Femur (tissue), 1 donor: ENCODE data around the gene EAPP.
"Not testable (repeated sequence)": the region's sequence is repeated elsewhere in the genome, so short reads cannot be mapped to it uniquely, and the experiment has no call there.

Experiments
- DNase-seq: peaks from one replicate; pipeline ENCODE4 v3.0.0-alpha.2; 2017

The EAPP gene

DNA sequence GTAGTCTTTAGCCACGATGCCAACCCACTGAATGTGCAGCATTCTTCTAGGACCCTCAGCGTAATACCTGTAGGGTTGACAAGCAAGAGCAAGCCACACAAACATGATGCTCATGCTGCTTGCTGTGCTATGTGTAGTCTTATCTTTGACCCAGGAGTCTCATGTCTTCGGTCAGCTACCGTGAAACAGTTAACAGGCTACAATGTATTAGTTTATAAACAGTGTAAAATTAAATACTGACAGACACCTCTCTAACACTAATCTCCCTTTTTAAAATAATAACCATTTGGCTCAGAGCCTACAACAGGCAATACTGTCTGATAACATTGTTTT is 1.9 kb downstream of the EAPP start:
- no peak for DNase-seq

DNA sequence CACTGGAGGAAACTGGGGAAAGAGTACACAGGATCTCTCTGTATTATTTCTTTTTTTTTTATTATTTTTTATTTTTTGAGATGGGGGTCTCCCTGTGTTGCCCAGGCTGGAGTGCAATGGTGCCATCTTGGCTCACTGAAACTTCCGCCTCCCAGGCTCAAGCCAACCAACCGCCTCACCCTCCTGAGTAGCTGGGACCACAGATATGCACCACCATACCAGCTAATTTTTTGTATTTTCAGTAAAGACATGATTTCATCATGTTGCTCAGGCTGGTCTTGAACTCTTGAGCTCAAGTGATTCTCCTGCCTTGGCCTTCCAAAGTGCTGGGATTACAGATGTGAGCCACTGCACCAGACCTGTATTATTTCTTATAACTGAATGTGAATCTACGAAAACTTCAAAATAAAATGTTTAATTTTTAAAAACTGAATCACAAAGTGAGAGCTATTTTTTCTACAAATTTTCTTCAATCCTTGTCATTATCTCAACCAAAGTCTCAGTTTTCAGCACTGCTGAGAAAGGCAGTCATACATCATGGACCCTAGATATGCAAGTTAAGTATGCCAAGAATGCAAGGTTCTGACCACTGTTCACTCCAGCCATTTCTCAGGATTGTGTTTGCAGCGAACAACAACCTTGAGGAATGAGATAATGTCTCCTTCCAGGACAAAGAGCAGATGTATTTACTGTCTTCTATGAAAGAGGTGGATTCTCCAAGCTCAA is 2.4 kb downstream of the EAPP start:
- no peak for DNase-seq

DNA sequence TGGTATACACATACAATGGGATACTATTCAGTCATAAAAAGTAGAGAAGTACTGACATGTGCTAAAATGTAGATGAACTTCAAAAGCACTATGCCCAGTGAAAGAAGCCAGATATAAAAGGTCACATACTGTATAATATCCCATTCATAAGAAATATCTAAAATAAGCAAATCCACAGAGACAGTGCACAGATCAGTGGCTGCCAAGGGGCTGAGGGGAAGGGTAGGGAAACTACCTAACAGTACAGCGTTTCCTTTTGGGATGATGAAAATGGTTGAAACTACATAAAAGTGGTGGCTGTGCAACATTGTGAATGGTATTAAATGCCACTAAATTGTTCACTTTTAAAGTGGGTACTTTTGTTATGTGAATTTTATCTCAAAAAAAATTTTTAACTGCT is 11.9 kb downstream of the EAPP start:
- DNase-seq = no peak

DNA sequence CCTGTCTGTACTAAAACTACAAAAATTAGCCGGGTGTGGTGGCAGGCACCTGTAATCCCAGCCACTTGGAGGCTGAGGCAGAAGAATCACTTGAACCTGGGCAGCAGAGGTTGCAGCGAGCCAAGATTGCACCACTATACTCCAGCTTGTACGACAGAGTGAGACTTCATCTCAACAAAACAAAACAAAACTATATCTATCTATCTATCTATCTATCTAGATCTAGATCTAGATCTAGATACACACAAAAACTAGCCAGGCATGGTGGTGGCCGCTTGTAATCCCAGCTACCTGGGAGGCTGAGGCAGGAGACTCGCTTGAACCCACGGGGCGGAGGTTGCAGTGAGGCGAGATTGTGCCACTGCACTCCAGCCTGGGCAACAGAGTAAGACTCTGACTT is 15.3 kb downstream of the EAPP start:
- DNase-seq = not testable (repeated sequence)

DNA sequence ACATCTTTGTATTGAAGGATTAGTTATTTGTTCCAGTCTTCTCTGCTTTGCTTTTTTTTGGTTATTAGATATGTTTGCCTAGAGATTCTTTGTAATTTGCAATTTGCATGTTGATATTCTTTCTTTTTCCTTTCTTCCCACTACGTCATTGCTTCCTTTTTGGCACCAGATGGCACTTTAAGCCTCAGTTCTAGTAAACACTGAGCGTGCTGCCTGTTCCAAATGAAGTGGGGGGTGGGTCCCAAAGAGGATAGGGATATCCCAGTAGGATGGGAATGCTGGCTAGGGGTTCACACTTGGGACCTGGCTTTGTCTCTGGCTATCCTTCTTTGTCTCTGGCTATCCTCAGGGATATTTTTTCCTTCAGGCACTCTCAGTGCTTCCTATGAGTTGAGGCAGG is 17.0 kb downstream of the EAPP start:
- no peak for DNase-seq

DNA sequence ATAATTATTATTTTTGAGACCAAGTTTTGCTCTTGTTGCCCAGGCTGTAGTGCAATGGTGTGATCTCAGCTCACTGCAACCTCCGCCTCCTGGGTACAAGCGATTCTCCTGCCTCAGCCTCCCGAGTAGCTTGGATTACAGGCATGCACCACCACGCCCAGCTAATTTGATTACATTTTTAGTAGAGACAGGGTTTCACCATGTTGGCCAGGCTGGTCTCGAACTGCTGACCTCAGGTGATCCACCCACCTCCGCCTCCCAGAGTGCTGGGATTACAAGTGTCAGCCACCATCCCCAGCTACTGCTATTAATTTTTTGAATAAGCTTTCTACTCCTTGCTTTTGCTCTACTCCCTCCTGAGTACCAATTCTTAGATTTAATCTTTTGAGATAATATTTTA is 18.4 kb downstream of the EAPP start:
- DNase-seq = not testable (repeated sequence)

DNA sequence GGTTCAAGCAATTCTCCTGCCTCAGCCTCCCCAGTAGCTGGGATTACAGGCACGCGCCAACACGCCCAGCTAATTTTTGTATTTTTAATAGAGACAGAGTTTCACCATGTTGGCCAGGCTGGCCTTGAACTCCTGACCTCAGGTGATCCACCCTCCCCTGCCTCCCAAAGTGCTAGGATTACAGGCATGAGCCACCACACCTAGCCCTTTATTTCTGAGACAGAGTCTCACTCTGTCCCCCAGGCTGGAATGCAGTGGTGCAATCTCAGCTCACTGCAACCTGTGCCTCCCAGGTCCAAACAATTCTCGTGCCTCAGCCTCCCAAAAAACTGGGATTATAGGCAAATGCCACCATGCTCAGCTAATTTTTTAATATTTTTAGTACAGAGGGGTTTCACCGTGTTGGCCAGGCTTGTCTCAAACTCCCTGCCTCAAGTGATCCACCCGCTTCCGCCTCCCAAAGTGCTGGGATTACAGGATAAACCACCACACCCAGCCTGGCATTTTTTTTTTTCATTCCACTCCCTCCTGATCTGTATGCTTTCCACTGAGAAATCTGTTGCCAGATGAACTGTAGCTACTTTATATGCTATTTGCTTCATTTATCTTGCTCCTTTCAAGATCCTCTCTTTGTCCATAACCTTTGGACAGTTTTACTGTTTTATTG is 19.1 kb downstream of the EAPP start:
- not testable (repeated sequence) for DNase-seq

DNA sequence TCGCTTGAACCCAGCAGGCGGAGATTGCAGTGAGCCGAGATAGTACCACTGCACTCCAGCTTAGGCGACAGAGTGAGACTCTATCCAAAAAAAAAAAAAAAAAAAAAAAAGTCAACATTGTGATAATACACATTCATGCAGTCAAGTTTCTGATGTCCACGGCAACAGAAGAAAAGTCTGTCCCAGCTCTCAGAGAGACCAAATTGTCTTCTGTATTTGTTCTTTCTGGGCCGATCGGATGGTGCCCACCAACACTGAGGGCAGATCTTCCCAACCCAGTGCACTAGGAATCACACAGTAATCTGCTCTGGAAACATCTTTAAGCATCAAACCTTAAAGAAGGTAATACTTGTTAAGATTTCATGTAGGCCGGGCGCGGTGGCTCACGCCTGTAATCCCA is 31.6 kb downstream of the EAPP start:
- DNase-seq = no peak

DNA sequence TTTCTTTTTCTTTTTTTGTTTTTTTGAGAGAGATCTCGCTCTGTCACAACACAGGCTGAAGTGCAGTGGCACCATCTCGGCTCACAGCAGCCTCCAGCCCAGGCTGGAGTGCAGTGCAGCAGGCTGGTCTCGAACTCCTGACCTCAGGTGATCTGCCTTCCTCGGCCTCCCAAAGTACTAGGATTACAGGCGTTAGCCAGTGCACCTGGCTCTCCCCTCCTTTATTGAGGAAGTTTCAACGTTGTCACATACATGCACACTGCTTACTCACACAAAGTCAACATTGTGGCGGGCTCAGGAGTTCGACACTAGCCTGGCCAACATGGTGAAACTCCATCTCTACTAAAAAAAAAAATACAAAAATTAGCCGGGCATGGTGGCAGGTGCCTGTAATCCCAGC is 32.0 kb downstream of the EAPP start:
- no peak for DNase-seq

DNA sequence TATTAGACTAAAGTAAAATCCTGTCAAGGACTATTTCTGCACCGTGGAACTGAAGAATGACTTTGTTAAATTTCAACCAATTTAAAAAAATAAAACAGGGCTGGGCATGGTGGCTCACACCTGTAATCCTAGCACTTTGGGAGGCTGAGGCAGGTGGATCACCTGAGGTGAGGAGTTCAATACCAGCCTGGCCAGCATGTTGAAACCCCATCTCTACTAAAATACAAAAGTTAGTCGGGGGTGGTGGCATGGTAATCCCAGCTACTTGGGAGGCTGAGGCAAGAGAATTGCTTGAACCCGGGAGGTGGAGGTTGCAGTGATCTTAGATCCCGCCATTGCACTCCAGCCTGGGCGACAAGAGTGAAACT is 34.4 kb downstream of the EAPP start:
- not testable (repeated sequence) for DNase-seq

DNA sequence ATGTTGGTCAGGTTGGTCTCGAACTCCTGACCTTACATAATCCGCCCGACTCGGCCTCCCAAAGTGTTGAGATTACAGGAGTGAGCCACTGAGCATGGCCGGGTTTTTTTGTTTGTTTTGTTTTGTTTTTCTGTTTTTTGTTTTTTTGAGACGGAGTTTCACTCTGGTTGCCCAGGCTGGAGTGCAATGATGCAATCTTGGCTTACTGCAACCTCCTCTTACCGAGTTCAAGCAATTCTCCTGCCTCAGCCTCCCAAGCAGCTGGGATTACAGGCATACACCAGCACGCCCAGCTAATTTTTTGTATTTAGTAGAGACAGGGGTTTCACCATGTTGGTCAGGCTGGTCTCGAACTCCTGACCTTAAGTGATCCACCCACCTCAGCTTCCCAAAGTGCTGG is 35.5 kb downstream of the EAPP start:
- not testable (repeated sequence) for DNase-seq

DNA sequence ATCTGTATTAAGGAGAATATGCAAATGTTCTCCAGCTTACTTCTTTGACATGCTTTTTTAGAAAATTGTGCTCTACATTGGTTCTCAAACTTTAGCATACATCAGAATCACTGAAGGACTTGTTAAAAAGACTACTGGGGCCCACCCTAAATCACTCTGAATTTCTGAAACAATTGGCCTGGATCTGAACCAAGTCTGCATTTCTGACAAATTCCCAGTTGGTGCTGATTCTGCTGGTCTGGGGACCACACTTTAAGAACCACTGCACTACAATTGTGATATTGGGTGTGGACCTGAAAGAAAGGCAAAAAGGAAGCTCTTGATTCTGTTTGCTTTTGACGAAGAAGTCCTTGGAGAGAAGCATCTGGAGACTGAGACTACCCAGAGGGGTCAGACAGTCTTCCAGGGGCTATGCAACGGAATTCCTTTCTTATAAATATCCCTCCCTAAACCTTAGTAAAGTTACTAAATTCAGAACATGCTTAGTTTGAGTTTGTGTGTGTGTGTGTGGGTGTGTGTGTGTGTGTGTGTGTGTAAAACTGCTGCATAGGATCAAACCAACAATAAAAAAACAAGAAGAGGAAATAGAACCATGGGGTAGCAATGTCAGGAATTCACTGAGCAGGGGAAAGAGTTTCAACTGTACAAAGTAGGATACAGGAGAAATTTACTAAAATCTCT is 36.8 kb downstream of the EAPP start:
- DNase-seq = no peak

DNA sequence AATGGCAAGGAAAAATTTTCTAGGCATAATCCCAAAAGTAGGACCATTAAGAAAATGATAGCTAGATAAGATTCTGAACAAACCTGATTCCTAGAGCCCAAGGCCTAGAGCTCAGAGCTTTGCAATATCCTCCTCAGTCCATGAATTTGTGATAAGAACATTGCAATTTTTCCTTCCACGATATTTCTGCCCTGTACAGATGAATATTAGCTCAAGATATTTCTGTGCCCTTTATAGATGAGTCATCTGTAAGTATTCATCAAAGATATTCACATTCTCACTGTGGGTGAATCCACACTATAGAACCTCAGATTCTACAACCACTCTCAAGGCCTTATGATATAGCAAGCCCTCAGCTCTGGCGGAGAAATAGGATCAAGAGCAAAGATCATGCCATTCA is 37.5 kb downstream of the EAPP start:
- DNase-seq = no peak

DNA sequence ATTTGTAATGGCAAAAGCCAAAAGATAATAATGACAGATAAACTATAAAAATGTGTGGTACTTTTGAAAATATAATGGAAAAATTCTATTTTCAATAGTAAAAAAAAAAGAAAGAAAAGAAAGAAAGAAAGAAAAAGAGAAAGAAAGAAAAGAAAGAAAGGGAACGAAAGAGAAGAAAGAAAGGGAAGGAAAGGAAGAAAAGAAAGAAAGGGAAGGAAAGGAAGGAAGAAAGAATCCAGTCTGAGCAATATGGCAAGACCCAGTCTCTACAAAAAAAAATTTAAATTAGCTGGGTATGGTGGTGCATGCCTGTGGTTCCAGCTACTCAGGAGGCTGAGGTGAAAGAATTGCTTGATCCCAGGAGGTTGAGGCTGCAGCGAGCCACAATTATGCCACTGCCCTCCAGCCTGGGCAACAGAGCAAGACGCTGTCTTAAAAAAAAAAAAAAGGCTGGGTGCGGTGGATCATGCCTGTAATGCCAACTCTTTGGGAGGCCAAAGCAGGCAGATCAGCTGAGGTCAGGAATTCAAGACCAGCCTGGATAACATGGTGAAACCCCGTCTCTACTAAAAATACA is 38.4 kb downstream of the EAPP start:
- no peak for DNase-seq

DNA sequence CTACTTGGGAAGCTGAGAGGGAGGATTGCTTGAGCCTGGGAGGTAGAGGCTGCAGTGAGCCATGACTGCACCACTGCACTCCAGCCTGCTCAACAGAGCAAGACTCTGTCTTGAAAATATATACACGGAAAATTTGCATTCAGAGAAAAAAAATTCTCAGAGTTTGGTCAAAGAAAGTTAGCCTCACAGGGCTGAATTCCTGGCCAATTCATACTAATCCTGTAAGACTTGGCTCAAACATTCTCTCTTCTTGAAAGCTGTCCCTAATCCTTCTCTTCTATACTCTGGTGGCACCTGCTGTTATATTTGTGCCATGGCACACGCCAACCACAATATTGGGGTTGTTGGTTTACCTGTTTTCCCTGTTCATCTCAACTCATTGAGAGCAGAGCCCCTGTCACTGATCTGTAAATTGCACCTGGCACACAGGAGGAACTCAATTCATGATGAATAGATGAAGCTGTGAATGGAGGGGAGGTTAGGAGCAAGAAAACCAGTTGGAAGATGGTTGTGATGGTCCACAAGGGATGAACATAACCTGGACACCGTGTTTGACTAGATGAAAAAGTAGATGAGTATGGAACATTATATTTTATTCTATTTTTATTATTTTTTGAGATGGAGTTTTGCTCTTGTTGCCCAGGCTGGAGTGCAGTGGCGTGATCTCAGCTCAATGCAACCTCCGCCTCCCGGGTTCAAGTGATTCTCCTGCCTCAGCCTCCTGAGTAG is 40.7 kb downstream of the EAPP start:
- no peak for DNase-seq

DNA sequence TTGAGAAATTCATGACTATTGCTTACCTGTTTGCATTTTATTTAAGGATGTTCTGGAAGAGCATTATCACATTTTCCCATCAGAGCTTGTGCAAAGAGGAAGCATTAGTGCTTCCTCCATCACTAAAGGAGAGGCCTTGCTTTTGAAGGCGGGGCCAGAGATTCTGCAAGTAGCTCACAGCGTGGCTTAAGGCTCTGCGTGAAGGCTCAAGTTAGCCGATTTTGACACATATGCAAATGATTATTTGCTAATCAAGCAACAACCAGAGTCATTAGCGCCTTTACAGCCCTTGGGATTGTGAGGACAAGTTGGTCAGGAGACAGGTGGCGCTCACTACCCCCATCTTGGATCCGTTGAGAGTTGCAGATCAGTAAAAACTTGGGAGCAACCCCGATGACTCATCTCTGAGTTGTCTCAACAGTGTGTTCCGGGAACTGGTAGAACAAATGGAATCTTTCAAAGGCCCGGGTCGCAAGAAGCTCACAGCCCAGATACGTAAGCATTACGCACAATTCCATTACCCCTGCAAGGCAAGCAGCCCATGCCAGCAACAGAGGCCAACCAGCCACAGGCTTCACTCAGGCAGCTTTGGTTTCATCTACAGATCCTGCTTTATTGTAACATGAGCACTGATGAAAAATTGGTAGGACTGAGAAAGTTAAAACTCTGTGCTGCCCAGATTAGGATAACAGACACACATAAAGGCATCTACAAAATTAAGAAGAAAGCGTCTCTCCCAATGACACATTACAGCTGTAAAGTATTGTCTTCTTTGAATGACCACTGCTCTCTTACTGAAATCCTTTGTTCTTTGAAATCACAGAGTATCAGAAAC is 42.6 kb downstream of the EAPP start:
- DNase-seq = peak; percentile 91

DNA sequence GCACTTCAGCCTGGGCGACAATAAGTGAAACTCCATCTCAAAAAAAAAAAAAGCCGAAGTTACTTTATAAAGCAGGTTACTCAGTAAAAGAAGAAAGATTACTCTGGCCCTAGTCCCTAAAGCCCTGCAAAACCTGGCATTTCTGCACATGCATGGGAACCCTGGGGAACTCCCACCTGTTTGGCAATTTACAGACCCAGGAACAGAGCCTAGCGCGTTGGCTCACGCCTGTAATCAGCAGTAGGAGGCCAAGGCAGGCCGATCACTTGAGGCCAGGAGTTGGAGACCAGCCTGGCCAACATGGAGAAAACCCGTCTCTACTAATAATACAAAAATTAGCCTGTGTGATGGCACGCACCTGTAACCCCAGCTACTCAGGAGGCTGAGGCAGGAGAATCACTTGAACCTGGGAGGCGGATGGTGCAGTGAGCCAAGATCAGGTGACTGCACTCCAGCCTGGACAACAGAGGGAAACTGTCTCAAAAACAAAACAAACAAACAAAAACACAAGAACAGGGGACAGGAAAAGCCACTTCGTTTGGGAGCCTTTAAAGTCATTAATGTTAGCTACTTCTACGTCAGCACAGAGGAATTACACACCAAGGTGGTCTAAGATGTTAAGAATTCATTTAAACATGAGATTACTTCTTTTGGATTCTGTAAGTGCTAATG is 43.4 kb downstream of the EAPP start:
- no peak for DNase-seq

DNA sequence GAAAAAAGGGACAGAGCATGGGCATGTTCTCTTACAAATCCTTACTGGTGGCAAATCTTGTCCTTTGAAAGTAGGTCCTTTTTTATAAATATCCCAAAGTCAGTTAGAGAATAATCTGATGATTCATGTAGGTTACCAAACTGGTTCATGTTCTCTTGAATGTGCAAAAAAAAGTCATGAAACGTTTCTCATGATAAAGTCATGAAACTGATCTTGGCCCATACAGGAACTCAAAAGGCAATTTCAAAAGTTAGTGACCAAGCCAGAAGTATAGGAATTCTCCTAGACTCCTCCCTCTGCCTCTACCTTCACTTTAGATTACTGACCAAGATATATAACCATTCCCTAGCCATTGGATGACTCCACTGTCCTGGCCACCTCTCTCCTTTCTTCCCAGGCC is 50.2 kb downstream of the EAPP start:
- DNase-seq = no peak

DNA sequence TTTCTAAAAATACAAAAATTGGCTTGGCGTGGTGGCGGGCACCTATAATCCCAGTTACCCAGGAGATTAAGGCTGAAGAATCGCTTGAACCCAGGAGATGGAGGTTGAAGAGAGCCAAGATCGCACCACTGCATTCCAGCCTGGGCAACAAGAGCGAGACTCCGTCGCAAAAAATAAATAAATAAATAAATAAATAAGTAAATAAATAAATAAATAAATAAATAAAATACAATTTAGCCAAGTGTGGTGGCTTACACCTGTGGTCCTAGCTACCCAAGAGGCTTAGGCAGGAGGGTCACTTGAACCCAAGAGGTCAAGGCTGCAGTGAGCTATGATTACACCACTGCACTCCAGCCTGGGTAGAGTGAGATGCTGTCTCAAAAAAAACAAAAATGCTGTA is 51.0 kb downstream of the EAPP start:
- DNase-seq = no peak

DNA sequence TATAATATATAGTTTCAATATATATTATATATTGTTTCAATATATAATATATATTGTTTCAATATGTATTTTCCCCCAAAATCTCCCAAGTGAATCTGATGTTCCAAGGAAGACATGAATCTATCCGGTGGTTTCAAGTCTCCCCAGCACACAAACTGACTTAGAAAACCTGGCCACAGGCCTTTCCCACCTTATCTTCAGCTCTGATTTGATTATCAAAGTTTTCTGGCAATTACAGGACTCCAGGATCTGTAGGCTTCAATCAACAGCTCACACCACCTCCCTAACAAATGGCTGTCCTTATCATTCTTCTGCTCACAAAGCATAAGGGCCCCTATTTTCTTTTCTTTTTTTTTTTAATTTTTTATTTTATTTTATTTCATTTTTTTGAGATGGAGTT is 54.8 kb downstream of the EAPP start:
- no peak for DNase-seq

DNA sequence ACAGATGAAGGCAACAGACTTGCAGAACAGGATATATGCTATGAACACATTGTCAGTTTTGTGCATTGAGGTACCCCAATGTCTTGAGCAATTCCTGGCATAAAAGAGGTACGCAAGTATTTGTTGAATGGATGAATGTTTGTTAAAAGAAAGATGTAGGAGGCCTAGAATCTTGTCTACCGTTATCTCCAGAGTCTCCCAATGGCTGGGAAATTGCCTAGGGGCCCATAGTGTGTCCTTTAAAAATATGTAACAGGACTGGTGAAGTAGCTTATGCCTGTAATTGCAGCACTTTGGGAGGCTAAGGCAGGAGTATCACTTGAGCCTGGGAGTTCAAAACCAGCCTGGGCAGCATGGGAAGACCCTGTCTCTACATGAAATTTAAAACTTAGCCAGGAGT is 57.0 kb downstream of the EAPP start:
- DNase-seq = no peak

DNA sequence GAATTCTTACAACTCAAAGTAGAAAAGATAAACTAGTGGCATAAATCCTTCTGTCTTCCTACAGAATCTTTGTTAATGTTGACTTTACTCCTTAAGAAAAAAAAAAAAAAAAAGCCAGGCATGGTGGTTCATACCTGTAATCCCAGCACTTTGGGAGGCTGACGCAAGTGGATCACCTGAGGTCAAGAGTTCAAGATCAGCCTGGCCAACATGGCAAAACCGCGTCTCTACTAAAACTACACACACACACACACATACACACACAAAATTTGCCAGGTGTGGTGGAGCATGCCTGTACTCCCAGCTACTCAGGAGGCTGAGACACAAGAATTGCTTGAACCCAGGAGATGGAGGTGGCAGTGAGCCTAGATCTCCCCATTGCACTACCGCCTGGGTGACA is 59.8 kb downstream of the EAPP start:
- no peak for DNase-seq
